Superior temporal gyrus (tissue), 1 donor: ENCODE measurements around the gene SIRPG.
"Not testable (repeated sequence)": the region's sequence is repeated elsewhere in the genome, so short reads cannot be mapped to it uniquely, and the experiment has no call there.

Experiments used
- DNase-seq: peaks from one replicate; pipeline ENCODE4 v3.0.0-alpha.2; 2016; ENCODE audit errors: extremely low spot score

Gene SIRPG

DNA sequence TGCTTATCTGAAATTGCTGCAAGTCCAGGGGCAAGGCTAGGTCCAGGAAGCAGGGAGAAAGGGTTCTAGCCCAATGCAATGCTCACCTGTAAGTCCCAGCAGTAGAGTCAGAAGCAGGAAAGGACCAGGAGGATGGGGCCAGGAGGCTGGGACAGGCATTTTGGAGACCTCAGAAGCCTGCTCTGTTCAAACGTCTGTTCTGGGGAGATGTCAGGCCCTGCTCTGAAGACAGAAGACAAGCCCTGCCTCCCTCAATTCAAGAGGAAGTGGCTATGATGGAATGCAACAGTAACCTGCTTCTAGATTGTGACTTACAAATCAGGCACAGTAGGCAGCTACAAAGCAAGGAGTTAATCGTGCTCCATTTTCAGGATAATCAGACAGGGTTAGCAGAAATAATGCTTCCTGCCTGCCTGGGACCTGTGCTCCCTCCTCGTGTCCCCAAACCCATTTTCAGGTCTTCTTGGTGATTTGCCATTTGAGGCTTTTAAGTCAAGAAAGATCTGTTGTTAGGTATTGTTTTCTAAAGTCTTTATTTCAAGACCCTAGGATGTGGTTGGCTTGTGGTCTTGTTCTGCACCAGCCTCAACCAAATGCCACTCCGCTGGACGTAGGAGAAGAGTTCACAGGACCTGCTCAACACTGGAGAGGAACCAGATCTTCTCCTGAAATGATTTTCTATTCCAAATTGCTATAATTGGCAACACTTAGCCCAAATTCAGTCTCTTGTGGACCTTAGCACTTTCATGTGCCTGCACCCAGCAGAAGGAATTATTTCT, at the start of gene SIRPG:
TSS of gene SIRPG (minus strand) at position 224 of the 779 bp plus-strand sequence. CDS start at position 159, 65 bp downstream.
- no peak for DNase-seq

DNA sequence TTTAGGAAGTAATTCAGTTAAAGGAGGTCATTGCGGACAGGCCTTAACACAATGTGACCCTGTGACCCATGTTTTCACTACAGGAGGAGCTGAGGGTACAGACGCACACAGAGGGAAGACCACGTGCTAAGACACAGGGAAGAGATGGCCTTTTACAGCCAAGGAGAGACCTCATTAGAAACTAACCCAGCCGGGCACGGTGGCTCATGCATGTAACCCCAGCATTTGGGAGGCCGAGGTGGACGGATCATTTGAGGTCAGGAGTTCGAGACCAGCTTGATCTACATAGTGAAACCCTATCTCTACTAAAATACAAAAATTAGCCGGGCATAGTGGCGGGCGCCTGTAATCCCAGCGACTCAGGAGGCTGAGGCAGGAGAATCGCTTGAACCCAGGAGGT, 49.3 kb upstream of the SIRPG start:
- DNase-seq = not testable (repeated sequence)

DNA sequence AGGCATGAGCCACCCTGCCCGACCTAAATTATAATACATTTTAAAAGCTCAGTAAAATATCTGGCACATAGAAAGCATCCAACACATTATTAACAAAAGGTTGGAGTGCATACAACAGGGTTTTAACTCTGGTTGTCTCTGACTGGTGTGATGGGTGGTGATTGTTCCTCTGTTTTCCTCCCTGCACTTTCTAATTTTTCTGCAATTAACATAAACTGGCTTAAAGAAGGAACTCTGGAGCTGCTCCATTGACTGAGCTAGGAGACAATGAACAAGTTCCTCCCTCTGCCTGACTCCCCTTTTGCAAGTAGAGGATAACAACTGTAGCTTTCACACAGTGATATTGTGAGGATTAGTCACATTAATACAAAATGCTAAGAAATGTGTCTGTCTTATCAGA, 48.5 kb upstream of the SIRPG start:
- DNase-seq = no peak

DNA sequence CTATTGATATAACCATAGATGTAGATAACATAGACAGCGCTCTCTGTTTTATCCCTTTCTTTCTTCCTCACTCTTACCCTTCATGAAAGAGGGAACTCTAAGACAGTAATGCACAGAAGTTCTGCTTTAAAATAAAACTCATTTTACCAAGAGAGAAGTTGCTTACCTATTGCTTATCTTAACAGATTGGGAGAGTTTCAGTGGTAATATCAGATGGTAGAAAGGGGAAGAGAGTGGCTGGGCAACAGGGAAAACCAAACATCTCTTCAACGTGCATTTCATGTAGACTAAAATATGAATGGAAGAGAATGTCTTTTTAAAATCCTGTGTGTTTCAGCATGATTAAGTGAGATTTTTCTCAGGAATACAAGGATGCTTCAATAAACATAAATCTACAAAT, 45.3 kb upstream of the SIRPG start:
- no peak for DNase-seq

DNA sequence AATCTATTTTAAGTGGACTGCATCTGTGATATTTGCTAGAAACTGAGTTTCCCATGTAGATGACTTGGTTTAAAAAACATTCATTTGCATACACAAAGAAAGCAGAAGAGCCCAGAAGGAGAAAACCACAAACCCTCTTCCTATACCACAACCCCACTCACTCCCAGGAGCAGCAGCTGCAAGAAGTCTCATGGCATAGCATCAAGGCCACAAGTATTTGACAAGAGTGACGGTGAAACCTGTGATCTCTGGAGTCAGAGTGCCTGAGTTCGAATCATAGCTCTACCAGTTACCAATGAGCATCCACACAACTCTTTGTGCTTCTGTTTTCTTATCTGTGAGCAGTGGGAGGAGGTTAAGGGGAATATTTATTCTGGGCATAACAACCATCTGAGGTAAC, 44.7 kb upstream of the SIRPG start:
- DNase-seq = no peak

DNA sequence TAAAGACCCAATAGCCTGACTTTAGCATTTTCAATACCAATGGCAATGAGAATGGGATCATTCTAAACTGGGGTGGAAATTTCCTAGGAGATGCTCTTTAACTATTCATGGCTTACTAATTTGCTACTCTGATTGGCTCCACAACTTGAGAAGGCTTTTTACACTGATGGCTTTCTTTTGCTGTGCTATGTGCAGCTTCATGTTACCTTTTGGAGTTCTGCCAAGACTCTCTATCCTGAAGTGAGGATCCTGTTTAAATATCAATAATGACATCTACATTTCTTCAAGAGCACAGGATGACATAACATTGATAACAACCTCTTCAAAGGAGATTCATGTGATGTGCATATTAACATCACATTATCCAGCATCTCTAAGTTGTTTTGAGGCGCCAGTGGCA, 43.4 kb upstream of the SIRPG start:
- no peak for DNase-seq

DNA sequence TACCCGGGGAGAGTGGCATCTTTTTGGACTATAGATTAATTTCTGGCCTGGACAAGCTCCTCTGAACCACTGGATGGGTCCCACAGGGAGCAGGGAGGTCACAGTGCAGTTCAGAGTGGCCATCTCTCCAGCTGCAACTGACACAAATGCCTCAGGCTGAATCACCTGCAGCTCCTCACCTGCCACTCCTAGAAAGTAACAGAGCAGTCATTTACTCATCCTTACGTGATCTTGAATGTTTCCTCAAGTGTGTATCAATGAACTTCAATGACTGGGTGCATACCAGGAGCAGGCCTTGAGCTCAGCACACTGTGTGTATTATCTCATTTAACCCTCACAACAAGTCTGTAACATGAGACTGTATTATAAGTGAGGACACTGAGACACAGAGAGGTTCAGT, 40.0 kb upstream of the SIRPG start:
- no peak for DNase-seq

DNA sequence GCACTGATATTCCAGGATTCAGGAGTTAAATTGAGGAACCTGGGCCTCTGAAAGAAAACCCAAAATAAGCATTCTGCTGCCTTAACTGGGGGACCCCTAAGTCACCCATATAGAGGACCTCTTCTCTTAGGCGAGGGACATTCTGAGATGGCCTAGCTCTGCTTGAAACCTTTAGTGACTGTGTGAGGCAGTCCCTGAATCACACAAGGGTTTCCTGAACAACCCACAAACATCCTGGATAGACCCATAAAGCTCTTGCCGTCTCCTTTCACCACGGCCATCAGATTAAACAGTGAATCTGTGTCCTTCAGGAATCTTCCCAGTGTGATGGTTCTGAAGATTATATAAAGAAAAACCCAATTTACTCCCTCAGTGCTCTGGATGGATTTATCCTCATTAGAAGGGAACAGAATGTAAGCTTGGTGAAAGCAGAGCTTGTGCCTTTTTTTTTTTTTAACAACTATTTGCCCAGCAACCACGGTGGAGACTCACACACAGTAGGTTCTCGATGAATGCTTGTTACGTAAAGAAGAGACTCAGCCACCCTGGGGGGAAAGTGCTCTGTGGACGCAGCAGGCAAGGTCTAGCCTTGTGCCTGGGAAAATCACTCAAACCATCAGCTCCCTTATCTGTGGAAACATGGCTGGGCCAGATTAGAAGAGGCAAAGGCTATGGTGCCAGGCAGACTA, 39.1 kb upstream of the SIRPG start:
- DNase-seq = no peak

DNA sequence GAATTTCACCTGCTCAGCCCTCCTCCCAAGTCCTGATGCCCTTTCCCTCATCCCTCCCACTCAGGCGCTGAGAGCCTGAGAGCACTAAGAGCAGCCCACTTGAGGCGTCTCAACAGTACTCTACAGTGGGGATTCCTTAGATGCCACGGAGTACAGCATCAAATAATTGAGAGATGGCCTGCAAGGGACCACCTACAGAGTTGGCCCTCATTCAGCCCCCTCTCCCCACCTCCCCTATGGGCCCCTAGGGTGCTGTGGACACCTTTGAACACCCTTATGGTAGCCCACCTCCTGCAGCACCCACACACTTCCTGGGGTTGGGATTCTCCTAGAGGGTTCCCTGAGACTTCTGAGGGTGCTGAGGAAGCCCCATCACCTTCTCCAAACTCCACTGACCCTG, 37.1 kb upstream of the SIRPG start:
- DNase-seq = no peak

DNA sequence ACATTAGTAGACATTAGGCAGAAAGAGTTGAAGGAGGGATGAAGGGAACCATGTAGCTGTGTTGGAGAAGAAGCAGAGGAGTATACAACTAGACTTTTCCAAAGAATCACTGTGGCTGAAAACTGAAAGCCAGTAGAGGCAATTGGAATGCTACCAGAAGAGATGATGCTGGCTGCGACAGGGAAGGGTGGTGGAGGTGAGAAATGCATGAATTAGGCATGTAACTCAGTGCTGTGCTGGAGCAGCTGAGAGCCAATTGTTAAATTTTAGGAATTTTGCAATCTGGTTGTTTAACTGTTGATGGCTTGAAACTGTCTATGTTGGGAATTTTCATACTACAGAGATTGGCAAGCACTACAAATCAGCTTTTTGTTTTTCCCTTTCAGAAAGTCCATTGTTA, 35.8 kb upstream of the SIRPG start:
- no peak for DNase-seq

DNA sequence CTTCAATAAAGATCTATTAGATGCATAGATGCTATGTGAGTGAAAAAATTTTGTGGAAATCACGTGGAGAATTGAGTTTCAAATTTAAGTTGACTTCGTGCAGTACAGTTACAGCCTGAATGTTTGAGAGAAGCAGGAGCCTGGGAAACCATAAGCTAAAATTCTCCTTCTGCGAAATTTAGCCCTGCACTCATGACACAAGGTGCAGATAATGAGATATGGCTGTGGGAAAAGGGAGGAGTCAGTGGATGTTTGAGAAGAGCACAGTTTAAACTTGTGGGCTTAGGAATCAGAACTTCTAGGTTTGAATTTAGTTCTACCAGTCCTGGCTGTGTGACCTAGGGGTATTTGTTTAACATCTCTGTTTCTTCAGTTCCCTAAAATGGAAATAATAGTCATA, 32.1 kb upstream of the SIRPG start:
- DNase-seq = no peak

DNA sequence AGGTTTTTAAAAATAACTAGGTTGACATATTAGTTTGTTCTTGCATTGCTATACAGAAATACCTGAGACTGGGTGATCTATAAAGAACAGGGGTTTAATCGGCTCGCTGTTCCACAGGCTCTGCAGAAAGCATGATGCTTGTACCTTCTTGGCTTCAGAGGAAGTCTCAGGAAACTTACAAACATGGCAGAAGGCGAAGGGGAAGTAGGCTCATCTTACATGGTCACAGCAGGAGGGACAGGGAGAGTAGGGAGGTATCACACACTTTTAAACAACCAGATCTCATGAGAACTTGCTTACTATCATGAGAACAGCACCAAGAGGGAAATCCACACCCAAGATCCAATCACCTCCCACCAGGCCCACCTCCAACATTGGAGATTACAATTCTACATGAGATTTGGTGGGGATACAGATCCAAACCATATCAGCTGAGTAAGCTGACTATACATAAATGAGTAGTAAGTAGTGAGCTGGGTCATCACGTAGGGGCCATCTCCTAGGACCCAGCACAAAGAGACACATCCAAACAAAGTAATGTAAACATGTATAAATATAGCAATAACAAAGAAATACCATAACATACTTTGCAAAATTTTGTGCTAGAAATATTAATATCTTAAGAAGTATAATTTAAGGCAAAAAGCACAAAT, 31.4 kb upstream of the SIRPG start:
- no peak for DNase-seq

DNA sequence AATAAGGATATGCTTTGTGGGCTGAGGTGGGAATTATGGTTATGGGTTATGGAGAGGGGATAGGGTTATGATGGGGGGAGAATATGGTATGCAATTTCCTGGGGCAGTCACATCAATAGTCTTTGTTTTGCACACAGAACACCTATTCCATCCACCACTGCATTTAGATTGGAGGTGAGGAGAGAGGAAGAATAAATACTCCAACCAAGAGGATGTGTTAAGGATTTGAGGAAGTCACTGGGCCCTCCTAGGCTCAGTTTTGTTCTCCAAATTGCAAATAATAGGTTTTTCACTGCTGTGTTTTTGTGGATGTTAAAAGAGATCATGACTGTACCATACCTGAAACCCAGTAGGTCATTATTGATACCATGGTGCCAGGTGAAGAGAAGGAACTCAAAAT, 29.5 kb upstream of the SIRPG start:
- no peak for DNase-seq

DNA sequence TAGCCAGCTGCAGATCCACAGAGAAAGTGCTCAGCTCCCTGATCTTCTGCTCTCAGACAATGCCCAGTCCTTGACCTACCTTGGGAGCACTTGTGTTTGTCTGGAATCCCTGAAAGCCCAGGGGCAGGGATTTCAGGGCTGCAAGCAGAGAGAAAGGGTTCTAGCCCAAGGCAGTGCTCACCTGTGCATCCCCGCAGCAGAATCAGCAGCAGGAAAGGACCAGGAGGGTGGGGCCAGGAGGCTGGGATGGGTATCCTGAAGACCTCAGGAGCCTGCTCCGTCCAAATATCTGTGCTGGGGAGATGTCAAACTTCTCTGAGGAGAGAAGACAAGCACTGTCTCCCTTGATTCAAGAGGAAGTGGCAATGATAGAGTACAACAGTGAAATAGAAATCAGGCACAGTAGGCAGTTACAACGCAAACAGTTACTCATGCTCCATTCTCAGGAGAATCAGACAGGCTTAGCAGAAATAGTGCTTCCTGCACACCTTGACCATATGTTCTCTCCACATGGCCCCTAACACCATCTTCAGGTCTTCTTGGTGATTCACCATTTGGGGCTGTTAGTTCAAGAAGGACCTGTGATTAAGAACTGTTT, 28.7 kb upstream of the SIRPG start:
- no peak for DNase-seq

DNA sequence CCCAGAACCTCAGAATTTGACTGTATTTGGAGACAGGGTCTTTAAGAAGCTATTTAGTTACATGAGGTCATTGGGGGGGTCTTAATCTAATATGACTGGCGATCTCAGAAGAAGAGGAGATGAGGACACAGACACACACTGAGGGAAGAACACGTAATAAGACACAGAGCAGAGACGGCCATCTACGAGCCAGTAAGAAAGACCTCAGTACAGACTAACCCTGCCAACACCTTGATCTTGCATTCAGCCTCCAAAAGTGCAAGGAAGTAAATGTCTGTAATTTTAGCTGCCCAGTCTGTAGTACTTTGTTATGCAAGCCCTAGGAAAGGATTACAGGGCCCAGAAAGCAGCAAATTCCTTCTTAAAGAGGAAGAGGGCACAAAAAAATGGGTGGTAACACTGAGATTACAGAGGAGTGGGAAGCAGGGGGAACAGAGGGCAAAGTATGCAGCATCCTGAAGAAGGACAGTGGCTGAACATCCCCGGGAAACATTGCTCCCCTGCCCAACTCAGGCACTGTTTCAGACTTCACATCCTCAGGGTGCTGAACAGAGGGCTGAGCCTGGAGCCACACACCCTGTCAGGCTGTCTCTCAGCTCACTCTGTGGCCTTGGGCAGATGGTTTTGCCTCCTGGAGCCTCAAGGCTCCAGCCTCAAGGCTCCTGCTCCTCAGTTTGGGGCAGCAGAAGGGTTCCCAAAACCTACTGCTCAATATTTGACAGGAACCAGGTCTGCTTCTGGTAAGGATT, 27.9 kb upstream of the SIRPG start:
- DNase-seq = no peak

DNA sequence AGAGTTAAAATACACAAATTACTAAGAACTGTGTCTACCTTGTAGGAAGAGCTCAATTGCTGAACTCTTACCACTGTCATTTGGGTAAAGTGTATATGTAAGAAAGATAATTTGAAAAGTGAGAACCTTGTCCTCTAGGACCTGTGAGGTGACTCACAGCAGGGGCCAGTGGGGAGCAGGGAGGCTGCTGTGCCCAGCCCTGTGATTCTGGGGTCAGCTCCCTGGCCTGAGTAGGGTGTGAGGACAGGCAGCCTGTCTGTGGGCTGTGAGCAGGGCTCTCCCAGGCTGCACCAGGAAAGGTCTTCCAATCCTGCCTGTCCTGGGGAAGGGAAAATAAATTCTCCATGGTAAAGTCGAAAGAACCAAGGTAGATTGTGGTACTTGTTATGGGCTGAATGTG, 27.3 kb upstream of the SIRPG start:
- no peak for DNase-seq

DNA sequence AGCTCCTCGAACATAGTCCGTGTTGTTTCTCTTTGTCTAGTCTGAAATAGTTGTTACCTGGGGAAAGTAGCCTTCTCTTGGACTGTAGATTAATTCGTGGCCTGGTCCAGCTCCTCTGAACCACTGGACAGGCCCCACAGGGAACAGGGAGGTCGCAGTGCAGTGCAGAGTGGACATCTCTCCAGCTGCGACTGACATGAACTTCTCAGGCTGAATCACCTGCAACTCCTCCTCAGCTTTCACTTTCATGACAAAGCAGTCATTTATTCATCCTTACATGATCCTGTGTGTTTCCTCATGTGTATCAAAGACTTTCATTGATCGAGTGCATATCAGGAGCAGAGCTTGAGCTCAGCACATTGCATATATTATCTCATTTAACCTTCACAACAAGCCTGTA, 19.1 kb upstream of the SIRPG start:
- no peak for DNase-seq

DNA sequence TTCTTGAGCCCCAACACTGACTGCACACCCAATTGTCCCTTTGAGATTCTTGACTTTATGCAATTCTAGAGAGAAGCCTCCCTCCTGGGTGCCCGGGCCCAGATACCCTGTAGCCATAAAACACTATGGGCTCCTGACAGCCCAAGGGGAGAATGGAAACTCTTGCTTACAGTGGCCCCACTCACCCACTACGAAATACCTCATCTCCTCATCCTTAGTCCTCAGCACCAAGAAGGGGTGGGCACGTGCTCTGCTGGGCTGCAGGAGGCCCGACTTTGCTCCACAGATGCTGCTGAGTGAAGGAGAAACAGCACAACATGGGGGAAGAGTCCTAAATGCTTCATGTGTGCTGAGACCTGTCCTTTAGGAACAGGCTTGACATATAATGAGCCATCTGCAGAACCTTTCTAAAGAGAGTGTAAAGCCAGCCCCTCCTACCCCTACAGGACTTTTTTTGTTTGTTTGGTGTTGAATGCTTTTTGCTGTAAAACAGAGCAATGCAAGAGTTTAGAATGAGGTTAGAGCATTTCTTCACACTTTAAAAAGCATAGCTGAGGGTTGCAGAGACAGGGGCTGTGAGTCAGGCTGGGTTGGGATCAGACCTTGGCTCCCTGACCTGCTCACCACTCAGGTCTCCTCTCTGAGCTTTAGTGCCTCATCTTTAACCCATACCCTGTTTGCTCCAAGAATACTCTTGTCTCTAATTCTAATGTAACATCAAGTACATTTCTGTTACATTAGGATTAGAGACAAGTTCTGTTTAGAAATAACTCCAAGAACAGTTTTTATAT, 17.6 kb upstream of the SIRPG start:
- DNase-seq = no peak

DNA sequence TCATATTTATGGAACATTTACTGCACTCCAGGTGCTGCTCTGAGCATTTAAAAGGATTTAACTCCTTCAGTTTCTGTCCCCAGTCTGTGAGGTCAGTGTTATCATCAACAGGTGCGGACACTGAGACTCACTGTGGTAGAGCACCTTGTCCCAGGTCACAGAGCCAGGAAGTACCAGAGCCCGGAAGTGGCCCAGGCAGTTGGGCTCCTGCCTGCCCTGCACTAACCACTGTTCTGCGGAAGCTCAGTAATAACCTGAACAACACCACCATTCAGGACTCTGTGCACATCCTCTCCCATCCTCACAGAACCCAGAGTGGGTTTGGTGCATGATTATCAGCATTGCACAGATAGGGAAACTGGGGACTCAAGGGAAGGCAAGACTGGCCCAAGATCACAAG, 16.8 kb upstream of the SIRPG start:
- DNase-seq = no peak

DNA sequence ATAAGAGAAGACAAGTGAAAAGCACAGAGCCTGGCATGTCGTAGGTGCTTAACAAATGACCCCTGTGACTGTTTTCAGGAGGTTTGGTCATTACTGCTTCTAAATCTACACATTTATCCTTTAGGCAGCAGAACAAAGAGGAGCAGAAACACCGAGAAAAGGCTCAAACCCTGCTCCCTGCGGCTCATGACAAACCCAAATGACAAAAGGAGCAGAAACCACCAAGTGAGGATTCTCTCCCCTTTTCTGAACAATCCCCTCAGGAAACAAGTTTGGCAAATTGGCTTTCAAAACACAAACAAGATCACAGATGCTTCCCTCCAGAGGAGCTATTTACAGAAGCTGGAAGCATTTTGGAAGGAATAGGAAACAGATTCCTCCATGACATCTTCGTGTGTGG, 15.8 kb upstream of the SIRPG start:
- no peak for DNase-seq

DNA sequence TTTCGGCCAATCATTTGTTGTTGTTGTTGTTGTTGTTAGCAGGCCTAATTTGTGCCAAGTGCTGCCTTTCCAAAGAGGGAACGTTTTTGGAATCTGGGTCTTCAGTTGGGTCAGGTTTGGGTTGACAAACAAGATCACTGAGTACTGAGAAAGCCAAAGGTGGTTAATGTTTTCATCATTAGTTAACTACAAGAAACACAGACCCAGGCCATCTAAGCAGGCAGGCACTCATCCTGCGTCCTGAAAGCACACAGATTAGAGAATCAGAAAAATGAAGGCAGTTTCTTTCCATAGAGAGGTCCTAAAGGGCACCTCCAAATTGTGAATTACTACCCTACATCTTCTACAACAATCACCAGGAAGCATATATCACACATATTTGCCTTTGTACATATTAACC, 15.1 kb upstream of the SIRPG start:
- DNase-seq = peak; percentile 10
